HK-2 (cell line): ENCODE results near the gene TMEM183A.

ENCODE experiments used
- DNase-seq: peaks from one replicate; pipeline ENCODE4 v3.0.0-alpha.2; 2018; ENCODE audit not compliant: unreplicated experiment

The TMEM183A gene

DNA sequence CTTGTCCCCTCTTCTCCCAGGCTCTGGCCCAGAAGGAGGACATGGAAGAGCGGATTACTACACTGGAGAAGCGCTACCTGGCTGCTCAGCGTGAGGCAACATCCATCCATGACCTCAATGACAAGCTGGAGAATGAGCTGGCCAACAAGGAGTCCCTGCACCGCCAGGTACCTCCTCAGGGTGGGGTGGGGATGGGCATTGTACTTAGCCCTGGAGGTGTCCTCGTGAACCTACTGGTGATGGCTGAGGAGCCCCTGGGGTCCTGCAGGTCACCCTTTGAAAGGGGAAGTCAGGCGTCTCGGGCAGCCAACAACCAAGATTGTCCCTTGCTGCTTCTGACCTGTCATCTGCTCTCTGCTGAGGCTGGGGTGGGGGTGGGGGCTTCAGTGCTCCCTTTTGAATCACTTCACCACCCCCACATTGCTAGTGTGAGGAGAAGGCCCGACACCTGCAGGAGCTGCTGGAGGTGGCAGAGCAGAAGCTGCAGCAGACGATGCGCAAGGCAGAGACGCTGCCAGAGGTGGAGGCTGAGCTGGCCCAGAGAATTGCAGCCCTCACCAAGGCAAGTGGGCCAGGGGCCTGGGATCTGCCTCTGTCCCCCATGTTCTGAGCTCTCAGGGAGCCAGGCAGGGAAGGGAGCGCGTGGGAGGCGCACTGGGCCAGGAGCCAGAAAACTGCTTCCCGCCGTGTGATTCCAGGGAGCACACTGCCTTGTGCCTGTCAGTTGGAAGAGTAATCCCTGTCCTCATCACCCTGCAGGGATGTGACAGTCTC, 38.8 kb downstream of the TMEM183A start:
- no peak for DNase-seq

DNA sequence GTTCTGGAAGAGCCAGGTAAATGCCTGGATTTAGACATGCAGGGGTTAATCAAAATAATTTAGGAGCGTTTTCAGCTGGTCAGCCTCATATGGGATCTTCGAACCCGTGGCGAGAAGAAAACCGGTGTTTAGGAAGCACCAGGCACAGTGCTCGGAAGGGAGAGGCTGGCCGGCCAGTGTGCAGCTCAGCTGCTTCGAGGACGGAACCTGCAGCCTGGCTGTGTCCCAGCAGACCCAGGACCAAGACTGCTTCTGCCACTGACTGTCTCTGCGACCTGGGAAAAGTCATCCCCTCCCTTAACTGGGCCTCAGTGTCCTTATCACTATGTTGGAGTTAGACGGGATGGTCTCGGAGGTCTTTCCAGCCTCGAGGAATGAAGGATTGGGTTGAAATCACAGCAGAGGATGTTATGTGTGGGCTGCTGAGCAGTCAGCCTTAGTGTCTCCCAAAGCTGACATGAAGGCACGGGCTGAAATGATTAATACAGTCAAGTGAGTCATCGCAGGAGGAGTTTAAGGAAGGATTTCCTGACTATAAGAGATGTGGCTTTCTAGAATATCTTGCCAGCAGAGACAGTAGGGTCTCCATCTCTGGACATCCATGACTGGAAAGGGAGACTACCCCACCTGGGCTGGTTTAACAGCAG, 39.9 kb downstream of the TMEM183A start:
- peak; percentile 43 for DNase-seq

DNA sequence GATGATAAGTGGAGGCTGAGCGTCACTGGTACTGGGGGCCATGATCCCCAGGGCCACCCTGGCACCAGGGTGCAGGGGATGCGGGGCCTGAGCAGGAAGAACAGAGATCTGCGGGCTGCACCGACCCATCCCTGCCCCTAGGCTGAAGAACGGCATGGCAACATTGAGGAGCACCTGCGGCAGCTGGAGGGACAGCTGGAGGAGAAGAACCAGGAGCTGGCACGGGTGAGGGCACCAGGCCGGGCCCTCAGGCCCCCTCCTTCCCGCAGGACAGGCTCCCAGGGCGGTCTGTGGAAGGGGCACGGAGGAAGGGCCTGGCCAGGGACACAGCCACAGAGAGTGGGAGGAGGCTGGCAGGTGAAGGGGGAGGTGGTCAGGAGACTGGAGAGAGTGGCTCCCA, 40.9 kb downstream of the TMEM183A start:
- DNase-seq = no peak

DNA sequence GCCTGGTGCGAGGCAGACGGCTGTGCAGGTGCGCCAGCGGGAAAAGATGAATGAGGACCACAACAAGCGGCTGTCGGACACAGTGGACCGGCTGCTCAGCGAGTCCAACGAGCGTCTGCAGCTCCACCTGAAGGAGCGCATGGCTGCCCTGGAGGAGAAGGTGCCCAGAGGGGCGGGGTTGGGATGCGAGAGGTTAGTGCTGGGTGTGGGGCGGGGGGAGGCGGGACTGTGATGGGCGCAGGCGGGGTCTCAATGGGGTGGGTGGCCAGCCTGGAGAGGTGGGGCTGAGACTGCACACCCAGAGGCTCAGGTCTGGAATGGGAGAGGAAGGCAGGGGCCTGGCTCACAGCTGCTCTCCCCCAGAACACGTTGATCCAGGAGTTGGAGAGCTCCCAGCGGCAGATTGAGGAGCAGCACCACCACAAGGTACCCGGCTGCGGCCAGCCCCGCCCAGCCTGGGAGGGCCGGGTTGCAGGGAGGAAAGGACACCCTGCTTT, 41.4 kb downstream of the TMEM183A start:
- no peak for DNase-seq

DNA sequence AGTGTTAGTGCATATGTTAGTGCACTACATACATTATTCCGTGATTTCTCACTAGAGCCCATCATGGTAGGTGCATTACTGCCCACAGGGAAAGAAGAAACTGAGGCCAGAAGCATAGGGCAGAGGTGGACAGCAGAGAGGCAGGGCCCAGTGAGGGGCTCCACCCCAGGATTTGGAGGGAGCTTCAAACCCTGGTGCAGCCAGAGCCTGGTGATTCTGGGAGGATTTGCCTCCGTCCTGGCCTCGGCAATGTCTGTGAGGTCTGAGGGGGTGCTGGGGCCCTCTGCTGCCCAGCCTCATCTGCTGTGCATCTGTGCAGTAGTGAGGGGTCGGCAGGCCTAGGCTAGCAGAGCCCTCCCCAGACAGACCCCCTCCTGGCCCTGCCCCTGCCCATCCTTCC, 41.9 kb downstream of the TMEM183A start:
- no peak for DNase-seq

DNA sequence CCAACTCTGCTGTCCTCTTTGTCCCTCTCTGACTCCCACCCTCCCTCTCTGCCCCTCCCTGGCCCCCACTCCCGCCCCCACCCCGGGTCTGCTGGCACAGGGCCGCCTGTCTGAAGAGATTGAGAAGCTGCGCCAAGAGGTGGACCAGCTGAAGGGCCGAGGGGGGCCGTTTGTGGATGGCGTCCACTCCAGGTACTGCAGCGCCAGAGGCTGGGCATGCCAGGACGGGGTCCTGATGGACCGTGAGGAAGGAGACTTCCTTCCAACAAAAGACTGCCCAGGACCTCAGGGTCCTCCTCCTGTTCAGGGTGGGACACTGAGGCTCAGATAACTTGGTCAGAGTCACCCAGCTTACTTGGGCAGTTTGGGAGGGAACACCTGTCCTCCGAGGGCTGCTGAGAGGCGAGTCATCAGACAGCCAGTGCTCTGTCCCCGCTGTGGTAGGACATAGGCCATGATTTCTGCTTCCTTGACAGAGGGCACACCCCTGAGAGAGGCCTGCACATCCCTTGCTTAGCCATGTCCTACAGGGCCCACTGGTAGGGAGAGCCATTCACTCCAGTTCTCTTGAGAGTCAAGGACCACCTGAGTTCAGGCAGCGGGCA, 42.5 kb downstream of the TMEM183A start:
- DNase-seq = no peak

DNA sequence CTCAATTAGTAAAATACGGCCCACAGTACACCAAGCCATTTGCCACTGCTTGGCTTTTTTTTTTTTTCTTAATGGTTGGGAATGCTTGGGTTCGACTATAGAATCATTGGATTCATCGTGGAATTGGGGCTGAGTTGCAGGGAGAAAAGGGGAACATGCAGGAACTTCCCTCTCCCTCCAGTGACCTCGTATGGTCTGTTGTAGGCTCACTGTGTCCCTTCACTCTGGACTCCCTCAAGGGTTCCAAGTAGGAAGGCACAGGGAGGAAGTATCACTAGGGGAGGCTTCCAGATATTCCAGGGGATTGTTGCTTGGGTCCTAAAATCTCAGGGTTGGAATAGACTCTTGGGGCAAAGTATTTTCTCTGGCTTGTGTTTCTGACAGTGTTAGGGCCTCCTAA, 43.7 kb downstream of the TMEM183A start:
- no peak for DNase-seq

DNA sequence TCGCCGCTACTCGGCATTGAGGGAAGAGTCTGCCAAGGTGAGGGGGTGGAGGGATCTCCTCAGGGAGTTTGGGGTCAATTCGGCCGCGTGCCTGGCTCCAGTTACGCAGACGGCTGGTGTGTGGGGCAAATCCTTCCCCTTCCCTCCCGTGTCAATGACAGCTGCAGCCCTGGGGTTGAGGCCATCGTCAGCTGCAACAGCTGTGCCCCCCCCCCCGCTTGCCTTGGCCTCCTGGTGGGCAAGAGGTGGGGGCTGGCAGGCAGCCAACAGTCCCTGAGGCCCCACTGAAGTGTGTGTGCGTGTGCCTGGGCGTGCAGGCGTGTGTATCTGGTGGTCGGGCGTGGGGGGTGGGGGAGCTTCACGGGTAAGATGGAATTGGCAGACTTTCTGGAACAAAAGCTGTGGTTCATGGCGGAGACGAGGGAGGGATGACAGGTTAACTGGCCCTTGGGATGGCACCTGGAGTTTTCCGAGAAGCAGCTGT, 44.7 kb downstream of the TMEM183A start:
- DNase-seq = no peak

DNA sequence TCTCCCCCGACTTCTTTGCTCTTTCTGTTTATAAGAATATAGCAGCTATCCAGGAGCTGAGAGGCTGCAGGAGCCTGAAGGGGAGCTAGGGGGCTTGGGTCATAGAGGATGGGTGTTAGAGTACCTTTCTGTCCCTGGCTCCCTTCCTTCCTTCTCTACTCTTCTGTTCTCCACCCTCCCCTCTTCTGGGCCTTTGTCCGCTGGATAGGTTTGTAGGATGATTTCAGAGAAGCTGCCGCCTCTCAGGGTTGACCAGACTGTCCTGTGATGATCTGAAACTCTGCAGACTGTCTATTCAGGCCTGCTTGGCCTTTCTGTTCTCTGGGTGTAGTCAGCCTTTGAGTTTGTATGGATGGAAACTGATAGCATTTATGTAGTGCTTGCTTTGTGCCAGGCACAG, 45.4 kb downstream of the TMEM183A start:
- no peak for DNase-seq

DNA sequence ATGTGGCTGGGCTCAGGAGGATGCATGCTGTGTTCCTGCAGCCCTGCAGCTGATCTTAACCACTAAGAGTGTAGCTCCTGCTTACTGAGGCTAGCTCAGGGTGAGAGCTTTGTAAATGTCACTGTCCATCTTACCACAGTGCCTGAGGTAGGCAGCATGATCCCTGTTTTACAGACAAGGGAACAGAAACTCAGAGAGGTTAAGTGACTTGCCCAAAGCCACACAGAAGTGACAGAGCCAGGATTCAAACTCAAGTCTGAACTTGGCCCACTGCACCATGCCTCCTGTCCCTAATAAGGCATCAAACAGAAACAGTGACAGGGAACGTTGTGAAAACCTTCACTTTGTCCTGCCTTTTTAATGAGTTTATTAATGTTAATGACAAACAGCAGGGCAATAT, 47.0 kb downstream of the TMEM183A start:
- DNase-seq = no peak

DNA sequence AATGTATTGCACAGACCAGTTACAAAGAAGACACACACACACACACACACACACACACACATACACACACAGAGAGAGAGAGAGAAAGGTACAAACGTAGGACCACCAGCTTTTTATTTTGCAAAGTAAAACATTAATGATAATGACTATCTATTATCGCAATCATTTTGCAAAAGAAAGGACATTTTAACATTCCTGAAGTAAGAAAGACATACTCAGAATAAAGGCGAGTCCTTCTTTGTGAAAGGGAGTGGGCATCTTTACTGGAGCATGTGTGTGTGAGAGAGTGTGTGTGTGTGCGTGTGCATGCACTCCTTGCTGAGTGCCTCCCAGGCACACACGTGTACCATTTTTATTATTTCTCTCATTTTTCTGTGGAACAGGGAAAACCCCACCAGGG, 47.5 kb downstream of the TMEM183A start:
- no peak for DNase-seq

DNA sequence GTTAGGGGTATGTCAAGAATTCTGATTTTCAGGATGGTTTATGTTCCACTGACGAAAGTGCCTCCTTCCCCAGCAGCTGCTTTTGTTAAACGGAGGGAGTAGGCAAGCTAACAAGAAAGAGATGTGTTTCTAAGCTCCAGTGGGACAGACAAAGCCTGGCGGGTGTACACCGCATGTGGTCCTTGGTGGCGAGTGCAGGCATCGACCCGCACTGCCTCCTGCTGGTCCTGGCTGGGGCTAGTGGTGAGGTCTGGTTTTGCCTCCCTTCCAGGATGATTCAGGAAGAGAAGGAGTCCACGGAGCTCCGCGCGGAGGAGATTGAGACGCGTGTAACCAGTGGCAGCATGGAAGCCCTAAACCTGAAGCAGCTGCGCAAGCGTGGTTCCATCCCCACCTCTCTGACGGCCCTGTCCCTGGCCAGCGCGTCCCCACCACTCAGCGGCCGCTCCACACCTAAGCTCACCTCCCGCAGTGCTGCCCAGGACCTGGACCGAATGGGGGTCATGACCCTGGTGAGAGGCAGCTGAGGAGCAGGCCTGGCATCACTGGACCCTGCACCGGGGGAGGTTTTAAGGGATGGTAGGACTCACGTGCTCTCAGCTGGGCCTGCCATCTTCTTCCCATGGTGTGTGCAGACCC, 48.1 kb downstream of the TMEM183A start:
- DNase-seq = no peak

DNA sequence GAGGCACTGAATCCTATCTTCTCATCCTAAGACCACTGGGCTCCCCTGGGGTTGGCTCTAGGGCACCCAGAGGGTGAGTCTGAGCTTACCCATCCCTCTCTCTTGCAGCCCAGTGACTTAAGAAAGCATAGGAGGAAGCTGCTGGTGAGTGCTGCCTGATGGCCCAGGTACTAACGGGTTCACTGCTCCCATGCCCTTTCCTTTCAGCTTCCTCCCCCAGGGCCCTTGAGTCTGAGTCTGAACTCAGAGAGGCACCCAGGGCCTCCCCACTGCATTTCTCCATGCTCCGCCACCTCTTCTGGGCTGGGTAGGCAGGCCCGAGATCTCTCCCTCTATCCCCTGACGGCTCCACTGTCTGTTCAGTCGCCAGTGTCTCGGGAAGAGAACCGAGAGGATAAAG, 48.8 kb downstream of the TMEM183A start:
- DNase-seq = no peak

DNA sequence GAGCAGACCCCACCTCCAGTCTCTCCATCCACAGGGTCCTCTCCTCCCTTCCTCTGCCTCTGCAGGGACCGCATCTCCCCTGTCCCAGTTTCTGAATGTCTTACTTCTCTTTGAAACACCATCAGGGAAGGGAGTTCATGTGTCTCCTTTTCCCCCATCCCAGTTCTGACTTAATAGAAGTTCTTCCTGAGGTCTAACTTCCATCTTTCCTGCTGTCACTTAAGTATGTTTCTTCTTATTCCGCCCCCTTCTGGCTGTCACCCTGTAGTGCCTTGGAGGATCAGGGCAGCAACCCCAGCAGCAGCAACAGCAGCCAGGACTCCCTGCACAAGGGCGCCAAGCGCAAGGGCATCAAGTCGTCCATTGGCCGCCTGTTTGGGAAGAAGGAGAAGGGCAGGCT, 49.3 kb downstream of the TMEM183A start:
- no peak for DNase-seq

DNA sequence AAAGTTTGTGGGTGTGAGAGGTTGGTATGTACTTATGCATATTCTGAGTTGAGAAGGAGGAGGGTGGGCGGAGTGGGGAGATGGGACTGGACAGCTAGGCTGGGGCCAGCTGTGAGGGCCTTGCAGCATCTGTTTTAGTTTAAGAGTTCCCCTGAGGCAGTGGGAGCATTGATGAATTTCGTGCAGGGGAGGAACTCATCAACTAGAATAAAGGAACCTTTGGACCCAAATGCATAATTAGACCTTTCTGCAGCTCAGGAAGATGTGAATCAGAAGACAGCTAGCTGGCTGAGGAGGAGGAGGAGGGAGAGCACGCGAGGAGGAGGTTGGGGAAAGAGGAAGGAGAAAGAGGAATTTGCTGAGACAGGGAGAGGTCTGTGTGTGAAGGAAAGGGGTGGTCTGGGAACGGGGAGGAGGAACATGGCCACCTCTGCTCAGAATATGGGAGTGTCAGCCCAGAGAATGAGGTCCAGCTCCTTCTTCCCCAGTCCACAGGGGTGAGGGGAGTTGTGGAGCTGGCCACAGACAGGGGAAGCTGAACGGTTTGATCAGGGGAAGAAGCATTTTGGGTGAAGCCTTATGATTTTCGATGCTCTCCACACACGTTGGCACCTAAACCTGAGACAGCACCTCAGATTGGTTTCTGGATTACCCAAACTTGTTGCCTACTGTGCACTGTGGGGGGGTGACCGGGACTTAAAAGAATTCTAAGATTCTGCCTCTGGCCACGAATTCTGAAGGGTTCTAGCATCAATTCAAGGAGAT, 50.9 kb downstream of the TMEM183A start:
- no peak for DNase-seq

DNA sequence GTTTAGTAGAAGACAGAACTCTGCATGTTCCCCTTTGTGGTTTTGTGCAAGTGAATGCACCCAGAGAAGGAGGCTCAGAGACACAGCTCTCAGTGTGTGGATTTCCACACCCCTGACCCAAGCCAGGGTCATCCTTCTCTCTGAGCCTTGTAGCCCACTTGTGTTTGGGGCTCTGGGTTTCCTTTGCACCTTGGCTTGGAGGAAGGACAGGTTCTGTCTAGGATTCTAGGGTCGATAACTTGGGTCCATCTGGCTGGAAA, 51.4 kb downstream of the TMEM183A start:
- DNase-seq = no peak

DNA sequence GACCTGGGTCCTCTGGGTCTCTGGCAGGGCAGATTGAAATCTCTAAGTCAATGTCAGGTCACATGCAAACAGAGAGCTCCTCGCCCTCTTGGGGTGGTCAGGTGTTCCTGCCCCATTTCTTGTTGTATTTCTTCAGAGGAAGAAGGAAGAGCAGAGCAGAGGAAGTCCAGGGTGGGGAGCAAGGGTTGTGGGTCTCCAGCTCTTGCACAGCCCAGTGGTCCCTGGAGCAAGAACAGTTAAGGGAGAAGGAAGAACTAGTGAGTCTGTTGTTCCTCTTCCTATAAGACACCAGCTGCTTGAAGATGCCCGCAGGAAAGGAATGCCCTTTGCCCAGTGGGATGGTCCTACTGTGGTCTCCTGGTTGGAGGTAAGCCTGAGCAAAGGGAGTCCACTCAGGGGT, 52.3 kb downstream of the TMEM183A start:
- no peak for DNase-seq

DNA sequence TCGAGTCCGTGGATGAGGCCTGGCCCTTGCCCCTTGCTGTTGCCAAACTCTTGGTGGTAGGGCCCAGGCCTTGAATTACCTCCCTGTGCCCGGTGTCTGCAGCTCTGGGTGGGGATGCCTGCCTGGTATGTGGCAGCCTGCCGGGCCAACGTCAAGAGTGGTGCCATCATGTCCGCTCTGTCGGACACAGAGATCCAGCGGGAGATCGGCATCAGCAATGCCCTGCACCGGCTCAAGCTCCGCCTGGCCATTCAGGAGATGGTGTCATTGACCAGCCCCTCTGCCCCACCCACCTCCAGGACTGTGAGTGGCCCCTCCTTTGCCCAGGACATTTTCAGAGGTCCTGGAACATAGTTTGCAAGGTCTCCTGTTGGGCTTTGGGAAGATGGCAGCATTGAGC, 52.9 kb downstream of the TMEM183A start:
- no peak for DNase-seq

DNA sequence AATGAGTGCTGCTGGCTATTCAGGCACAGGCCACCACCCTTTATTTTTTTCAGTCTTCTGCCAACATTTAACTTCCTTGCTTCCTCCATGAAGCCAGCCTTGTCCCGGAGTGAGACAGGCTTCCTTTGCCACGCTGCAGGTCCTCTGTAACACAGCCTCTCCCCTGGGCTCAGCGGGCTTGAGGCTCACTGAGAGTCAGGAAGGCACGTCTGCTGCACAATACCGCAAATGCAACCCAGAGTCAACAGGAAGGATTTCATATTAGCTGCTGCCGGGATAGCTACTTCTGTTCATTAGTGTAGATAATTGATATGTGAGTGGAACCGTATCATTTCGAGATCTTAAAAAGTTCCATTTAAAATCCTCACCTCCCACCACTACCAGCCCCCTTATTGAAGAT, 56.1 kb downstream of the TMEM183A start:
- no peak for DNase-seq

DNA sequence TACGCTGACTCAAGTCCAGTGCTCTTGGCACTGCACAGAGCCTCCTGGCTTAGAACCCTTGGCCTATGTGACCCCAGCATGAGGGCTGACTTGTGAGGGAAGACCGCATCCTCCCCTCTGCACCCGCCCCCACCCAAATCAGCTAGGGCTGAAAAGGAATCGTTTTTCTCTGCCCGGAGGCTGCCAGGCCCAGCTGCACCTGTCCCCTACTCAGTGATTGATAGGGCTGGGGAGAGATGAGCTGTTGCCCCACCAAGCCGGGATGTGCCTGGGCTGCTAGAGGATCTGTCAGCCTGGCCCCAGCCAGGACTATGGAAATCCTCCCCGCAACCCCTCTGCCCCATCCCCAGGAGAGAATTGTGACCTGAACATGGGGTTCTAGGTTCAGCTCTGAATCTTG, 58.0 kb downstream of the TMEM183A start:
- no peak for DNase-seq

DNA sequence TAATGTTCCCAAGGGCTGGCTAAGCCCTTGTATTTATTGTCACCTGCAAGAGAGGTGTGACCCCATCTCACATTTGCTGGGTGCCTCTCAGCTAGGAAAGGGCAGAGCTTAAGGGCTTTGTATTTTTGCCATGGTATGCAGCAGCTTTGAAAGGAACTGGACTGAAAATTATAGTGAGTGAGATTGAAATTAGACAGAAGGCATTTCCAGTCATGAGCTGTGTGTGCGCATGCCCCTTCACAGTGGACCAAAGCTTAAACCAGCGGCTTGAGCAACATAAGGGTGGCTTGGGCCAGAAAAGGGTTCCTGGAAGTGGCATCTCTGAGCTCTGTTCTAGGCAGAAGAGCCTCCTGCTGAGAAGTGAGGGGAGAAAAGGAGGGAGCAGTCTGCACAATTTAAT, 58.8 kb downstream of the TMEM183A start:
- no peak for DNase-seq

DNA sequence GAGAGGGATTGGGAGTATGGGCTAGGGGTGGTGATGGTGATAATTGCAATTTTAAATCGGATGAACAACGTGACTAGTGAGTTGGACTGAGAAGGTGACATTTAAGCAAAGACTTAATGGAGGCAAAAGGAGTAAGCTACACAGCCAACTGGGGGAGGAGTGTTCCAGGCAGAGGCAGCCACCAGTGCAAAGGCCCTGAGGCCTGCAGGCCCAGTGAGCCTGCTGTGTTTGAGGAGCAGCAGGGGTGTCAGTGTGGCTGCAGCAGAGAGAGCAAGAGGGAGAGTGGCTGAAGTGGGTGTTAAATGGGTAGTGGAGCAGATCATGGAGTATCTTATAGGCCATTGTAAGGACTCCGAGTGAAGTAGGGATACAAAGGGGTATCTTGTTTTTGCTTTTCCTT, 59.8 kb downstream of the TMEM183A start:
- DNase-seq = no peak
